ENCODE data around the gene HACL1. TPM values are rescaled to one million over a fixed set of nuclear protein-coding genes. Genes with fewer than 3 reads are reported as not detected.

HACL1 gene
- total and polyA plus RNA-seq, 10 of the 15 experiments (the other 5 are each of a cell fraction or from before 2014, with no cell fraction given), result 19.4 to 48.7 (median 30.1) TPM

- TF ChIP-seq CUX1 (IDR thresholded peaks at IDR 0.05; ENCODE audit: insufficient replicate concordance, low read depth, low read length) (no peak), KAT2A (conservative IDR thresholded peaks at IDR 0.05; ENCODE audit: control insufficient read depth, low read depth, low read length) (no peak), NFXL1 (IDR thresholded peaks at IDR 0.05; ENCODE audit: borderline replicate concordance) (no peak), IRF4 (IDR thresholded peaks at IDR 0.05; ENCODE audit: low read depth, low read length) (no peak), EP300 (IDR thresholded peaks at IDR 0.05; ENCODE audit: borderline replicate concordance in 1 of 2, control insufficient read depth in 1 of 2, low read depth in 2 of 2, low read length in 2 of 2) (peak; percentile 56 to 86; a peak in 3 of 4 replicates)
Measured at GRCh38 chr3:15556512-15556911, 44.9 kb downstream of the HACL1 start (continued).

- no peak overlapping the region for H2AFZ ChIP-seq (ENCODE audit: control insufficient read depth, low read depth, low read length)
- DNase-seq (ENCODE audit: low read depth, low spot score) (no peak), ATAC-seq (no peak), FAIRE-seq (no peak)
- no peaks in the 10 kb centered on the region for H4K20me1 ChIP-seq (ENCODE audit: control insufficient read depth, insufficient read depth)
- ChIA-PET RAD21 (ENCODE audit: unreplicated experiment) (no interaction called here), POLR2A (no interaction called here), CTCF (no interaction called here), SMC1A (ENCODE audit: uncharacterized antibody, unreplicated experiment) (no interaction called here)
- H3K9ac ChIP-seq (ENCODE audit: control insufficient read depth, insufficient read depth, low read length), result no peak overlapping the region
- no peaks in the 10 kb centered on the region for H3K27me3 ChIP-seq (replicated peaks in 1 of 2; ENCODE audit: control insufficient read depth in 2 of 2, insufficient read depth in 2 of 2, low read length in 1 of 2)
- H3K4me2 ChIP-seq (ENCODE audit: control insufficient read depth, insufficient read depth), result no peak overlapping the region
- no peaks in the 10 kb centered on the region for H3K79me2 ChIP-seq (ENCODE audit: control insufficient read depth, insufficient read depth, low read length)
- peaks cover 13% of the 10 kb centered on the region for H3K4me1 ChIP-seq (ENCODE audit: control insufficient read depth, insufficient read depth, low read length)
- BruUV-seq (replicated peaks), result no TSS peak
- intact Hi-C loops (cut with micrococcal nuclease; ENCODE audit: unreplicated experiment), result no loop called here
- H3K9me3 ChIP-seq (replicated peaks; ENCODE audit: control insufficient read depth, insufficient read depth, low read length), result no peaks in the 10 kb centered on the region
- H3K36me3 ChIP-seq (ENCODE audit: control insufficient read depth in 2 of 2, insufficient read depth in 2 of 2, low read length in 1 of 2), result peaks cover 0 to 4% of the 10 kb centered on the region in 2 experiments; a peak in 1 of 4 replicates
- no peak overlapping the region for H3K27ac ChIP-seq (ENCODE audit: control insufficient read depth, insufficient read depth)
- in situ Hi-C loops (cut with MboI), result loop anchor here (10.0 kb wide), 1 partner anchor 289 kb away; no protein-coding TSS in a partner anchor
- H3K4me3 ChIP-seq, result no peak overlapping the region
- 94% methylated on average over 3 of the region's 3 CpGs for WGBS (ENCODE audit: insufficient coverage, insufficient replicate concordance, low lambda C conversion rate, missing lambda C conversion rate)
- TF ChIP-seq RB1 (IDR thresholded peaks at IDR 0.05; ENCODE audit: borderline replicate concordance), result no peak
- TF ChIP-seq ZNF274 (IDR thresholded peaks at IDR 0.05; ENCODE audit: insufficient read depth, insufficient read length), result no peak
- no peak for TF ChIP-seq BMI1 (IDR thresholded peaks at IDR 0.05; ENCODE audit: borderline replicate concordance)
- TF ChIP-seq ZBTB11 (CRISPR knock-in tag; IDR thresholded peaks at IDR 0.05), result no peak
- no peak for TF ChIP-seq IRF4 (IDR thresholded peaks at IDR 0.05; ENCODE audit: low read depth, low read length)
- TF ChIP-seq RFX5 (IDR thresholded peaks at IDR 0.05; ENCODE audit: low read depth, low read length), result no peak
- TF ChIP-seq DPF2 (IDR thresholded peaks at IDR 0.05), result no peak
- no peak for TF ChIP-seq SP1 (IDR thresholded peaks at IDR 0.05; ENCODE audit: low read depth, low read length)
- no peak for TF ChIP-seq POLR2A (IDR thresholded peaks at IDR 0.05; ENCODE audit: low read depth, low read length)
Measured at GRCh38 chr3:15553749-15554148, 47.6 kb downstream of the HACL1 start.

Measured in GM12878 (cell line).